Neuronal stem cell (in vitro differentiated cells): ENCODE measurements around the gene PCDHB7. TPM values are rescaled to one million over a fixed set of nuclear protein-coding genes. Genes with fewer than 3 reads are reported as not detected.
"Not testable (repeated sequence)": the region's sequence is repeated elsewhere in the genome, so short reads cannot be mapped to it uniquely, and the experiment has no call there.

Source experiments
- DNase-seq: peaks from one replicate; pipeline ENCODE4 v3.0.0-alpha.2; 2013; ENCODE audit warnings: low spot score
- H2AFZ ChIP-seq: one replicate; pipeline ENCODE4 v1.6.1; 2013; ENCODE audit warnings: mild to moderate bottlenecking, low read length, inconsistent platforms
- H2AK5ac ChIP-seq: 2 replicates; pipeline ENCODE4 v1.6.1; 2013; ENCODE audit warnings: low read depth, mild to moderate bottlenecking, inconsistent platforms, low read length, moderate library complexity, mixed read lengths
- H2BK120ac ChIP-seq: 2 replicates; pipeline ENCODE4 v1.6.1; 2013; ENCODE audit warnings: low read depth, mild to moderate bottlenecking, inconsistent platforms, low read length, moderate library complexity, mixed read lengths
- H2BK12ac ChIP-seq: one replicate; pipeline ENCODE4 v1.6.1; 2013; ENCODE audit warnings: low read length, inconsistent platforms
- H2BK15ac ChIP-seq: 2 replicates; pipeline ENCODE4 v1.6.1; 2013; ENCODE audit warnings: mild to moderate bottlenecking, low read length, inconsistent platforms, mixed read lengths
- H2BK5ac ChIP-seq: one replicate; pipeline ENCODE4 v1.6.1; 2013; ENCODE audit warnings: inconsistent platforms, mild to moderate bottlenecking, low read length, moderate library complexity
- H3K14ac ChIP-seq: one replicate; pipeline ENCODE4 v1.6.1; 2013; ENCODE audit warnings: low read length, inconsistent platforms
- H3K18ac ChIP-seq: 2 replicates; pipeline ENCODE4 v1.6.1; 2013; ENCODE audit warnings: low read length, inconsistent platforms
- H3K23ac ChIP-seq: 2 replicates; pipeline ENCODE4 v1.6.1; 2013; ENCODE audit warnings: low read depth, mild to moderate bottlenecking, mixed read lengths, low read length, inconsistent platforms; ENCODE audit not compliant: poor library complexity
- H3K27ac ChIP-seq: replicated peaks from 3 replicates; pipeline ENCODE4 v1.5.1; 2013; ENCODE audit warnings: low read length, inconsistent platforms
- H3K27me3 ChIP-seq, 3 experiments: 2 replicates each; pipeline ENCODE4 v1.6.1; 2013; ENCODE audit warnings: low read length in 3 of 3, mild to moderate bottlenecking in 2 of 3, inconsistent platforms in 1 of 3, low read depth in 1 of 3, mixed read lengths in 1 of 3, moderate library complexity in 1 of 3; ENCODE audit not compliant: control insufficient read depth in 3 of 3, insufficient read depth in 3 of 3
- H3K36me3 ChIP-seq, 2 donors: replicated peaks in 1 of 2; 2 replicates each; pipeline ENCODE4 v1.6.1; 2013; ENCODE audit warnings: low read length in 2 of 2; ENCODE audit not compliant: control insufficient read depth in 2 of 2, insufficient read depth in 2 of 2
- H3K4ac ChIP-seq: 2 replicates; pipeline ENCODE4 v1.6.1; 2013; ENCODE audit warnings: inconsistent platforms, mild to moderate bottlenecking, low read length, moderate library complexity
- H3K4me1 ChIP-seq, 2 donors: 1 replicate in 1 of 2; 2 replicates in 1 of 2; pipeline ENCODE4 v1.6.1; 2013; ENCODE audit warnings: low read length in 2 of 2, low read depth in 1 of 2; ENCODE audit not compliant: control insufficient read depth in 2 of 2, insufficient read depth in 1 of 2
- H3K4me2 ChIP-seq: one replicate; pipeline ENCODE4 v1.6.1; 2013; ENCODE audit warnings: mild to moderate bottlenecking, low read length, inconsistent platforms; ENCODE audit not compliant: insufficient read depth, poor library complexity, severe bottlenecking
- H3K4me3 ChIP-seq, 2 donors: 2 replicates each; pipeline ENCODE4 v1.5.1; 2013; ENCODE audit warnings: low read length in 2 of 2, mild to moderate bottlenecking in 2 of 2, inconsistent platforms in 1 of 2, moderate library complexity in 1 of 2
- H3K79me1 ChIP-seq: one replicate; pipeline ENCODE4 v1.6.1; 2013; ENCODE audit warnings: low read depth, mild to moderate bottlenecking, inconsistent platforms, low read length, moderate library complexity
- H3K9ac ChIP-seq: one replicate; pipeline ENCODE4 v1.6.1; 2013; ENCODE audit warnings: mild to moderate bottlenecking, low read depth, low read length, inconsistent platforms; ENCODE audit not compliant: poor library complexity
- H3K9me3 ChIP-seq, 2 donors: replicated peaks in 1 of 2; 2 replicates each; pipeline versions ENCODE3 to v1.6.1; 2013; ENCODE audit warnings: low read length in 2 of 2, mild to moderate bottlenecking in 2 of 2, inconsistent platforms in 1 of 2, low read depth in 1 of 2, mixed read lengths in 1 of 2, moderate library complexity in 1 of 2; ENCODE audit not compliant: control insufficient read depth in 2 of 2, insufficient read depth in 1 of 2
- H4K8ac ChIP-seq: one replicate; pipeline ENCODE4 v1.6.1; 2013; ENCODE audit warnings: low read depth, mild to moderate bottlenecking, inconsistent platforms, low read length, moderate library complexity
- H4K91ac ChIP-seq: one replicate; pipeline ENCODE4 v1.6.1; 2013; ENCODE audit warnings: low read length, low read depth, mild to moderate bottlenecking, inconsistent platforms; ENCODE audit not compliant: poor library complexity
- WGBS, 2 donors: extraction: QIAGEN DNeasy Blood & Tissue Kit; methylation state at CpG; one replicate each; pipeline ENCODE4 v1.1.7; 2013; ENCODE audit warnings: missing lambda C conversion rate in 2 of 2, mixed read lengths in 1 of 2; ENCODE audit not compliant: insufficient read length in 2 of 2, insufficient replicate concordance in 1 of 2; ENCODE audit errors: extremely low coverage in 2 of 2; 5-methylcytosine and 5-hydroxymethylcytosine counted together
- polyA plus RNA-seq, 2 experiments: library from polyadenylated mRNA; stranded (reverse); fragments of 200-250 nt; gene quantifications; one replicate each; pipeline ENCODE4 v1.2.3, GENCODE V29; 2013

Gene PCDHB7
- polyA plus RNA-seq (2013, experiment 1 of 2) = 0.22 TPM
- 0.26 TPM for polyA plus RNA-seq (2013, experiment 2 of 2)

DNA sequence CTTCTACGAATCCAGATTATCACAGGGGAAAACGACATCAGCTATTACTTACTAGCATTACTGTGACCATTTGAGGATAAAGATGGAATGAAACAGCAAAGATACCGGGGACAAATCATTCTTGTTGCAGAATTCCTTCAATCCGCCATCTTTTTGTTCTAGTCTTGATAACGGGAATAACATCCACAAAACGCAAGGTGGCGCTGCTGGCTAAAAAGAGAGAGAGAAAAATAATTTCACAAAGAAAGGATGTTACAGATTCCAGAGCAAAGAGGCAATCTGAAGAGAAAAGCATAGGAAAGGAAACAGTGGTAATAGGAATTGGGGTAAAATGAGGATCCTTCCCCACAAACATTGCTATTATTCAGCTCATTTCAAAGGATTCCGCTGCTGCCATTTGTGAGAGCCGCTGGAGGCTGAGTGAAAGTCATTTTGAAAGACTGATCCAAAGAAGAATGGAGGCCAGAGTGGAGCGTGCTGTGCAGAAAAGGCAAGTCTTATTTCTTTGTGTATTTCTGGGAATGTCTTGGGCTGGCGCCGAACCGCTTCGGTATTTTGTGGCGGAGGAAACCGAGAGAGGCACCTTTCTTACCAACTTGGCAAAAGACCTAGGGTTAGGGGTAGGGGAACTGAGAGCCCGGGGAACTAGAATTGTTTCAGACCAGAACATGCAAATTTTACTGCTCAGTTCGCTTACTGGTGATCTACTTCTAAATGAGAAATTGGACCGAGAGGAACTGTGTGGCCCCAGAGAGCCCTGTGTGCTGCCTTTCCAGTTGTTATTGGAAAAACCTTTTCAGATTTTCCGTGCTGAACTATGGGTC lies at the start of gene PCDHB7:
TSS of gene PCDHB7 (plus strand) at position 264 of the 824 bp plus-strand sequence. CDS start at position 456, 192 bp downstream.
- H3K36me3 ChIP-seq = no peaks in the 10 kb centered on the region
- H4K8ac ChIP-seq = no peak within 1 kb of the TSS
- no peak within 1 kb of the TSS for H3K23ac ChIP-seq
- no peak within 1 kb of the TSS for H3K4ac ChIP-seq
- no peak within 1 kb of the TSS for H2BK12ac ChIP-seq
- no CpG with 5 or more reads among the region's 20 CpGs for WGBS, 2 donors
- H3K27ac ChIP-seq = no peak within 1 kb of the TSS
- no peaks in the 10 kb centered on the region for H3K79me1 ChIP-seq
- H3K9me3 ChIP-seq = peaks cover 10 to 15% of the 10 kb centered on the region in 2 donors
- no peak within 1 kb of the TSS for H2BK15ac ChIP-seq
- no peaks in the 10 kb centered on the region for H3K4me1 ChIP-seq
- H3K4me2 ChIP-seq = no peak within 1 kb of the TSS
- DNase-seq = no peak
- no peak within 1 kb of the TSS for H2AK5ac ChIP-seq
- no peak within 1 kb of the TSS for H2BK120ac ChIP-seq
- H3K9ac ChIP-seq = no peak within 1 kb of the TSS
- H3K18ac ChIP-seq = no peak within 1 kb of the TSS
- H2BK5ac ChIP-seq = peak within 1 kb of the TSS; percentile 24
- H3K14ac ChIP-seq = no peak within 1 kb of the TSS
- no peak within 1 kb of the TSS for H3K4me3 ChIP-seq
- H2AFZ ChIP-seq = peak within 1 kb of the TSS; percentile 79
- H3K27me3 ChIP-seq = no peaks in the 10 kb centered on the region
- no peak within 1 kb of the TSS for H4K91ac ChIP-seq

DNA sequence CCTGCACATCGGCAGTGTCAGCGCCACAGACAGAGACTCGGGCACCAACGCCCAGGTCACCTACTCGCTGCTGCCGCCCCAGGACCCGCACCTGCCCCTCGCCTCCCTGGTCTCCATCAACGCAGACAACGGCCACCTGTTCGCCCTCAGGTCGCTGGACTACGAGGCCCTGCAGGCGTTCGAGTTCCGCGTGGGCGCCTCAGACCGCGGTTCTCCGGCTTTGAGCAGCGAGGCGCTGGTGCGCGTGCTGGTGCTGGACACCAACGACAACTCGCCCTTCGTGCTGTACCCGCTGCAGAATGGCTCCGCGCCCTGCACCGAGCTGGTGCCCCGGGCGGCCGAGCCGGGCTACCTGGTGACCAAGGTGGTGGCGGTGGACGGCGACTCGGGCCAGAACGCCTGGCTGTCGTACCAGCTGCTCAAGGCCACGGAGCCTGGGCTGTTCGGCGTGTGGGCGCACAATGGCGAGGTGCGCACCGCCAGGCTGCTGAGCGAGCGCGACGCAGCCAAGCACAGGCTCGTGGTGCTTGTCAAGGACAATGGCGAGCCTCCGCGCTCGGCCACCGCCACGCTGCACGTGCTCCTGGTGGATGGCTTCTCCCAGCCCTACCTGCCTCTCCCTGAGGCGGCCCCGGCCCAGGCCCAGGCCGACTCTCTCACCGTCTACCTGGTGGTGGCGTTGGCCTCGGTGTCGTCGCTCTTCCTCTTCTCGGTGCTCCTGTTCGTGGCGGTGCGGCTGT lies 48.9 kb upstream of the PCDHB7 start:
- not testable (repeated sequence) for H3K4me3 ChIP-seq, H3K23ac ChIP-seq, H3K4me1 ChIP-seq, H3K4me2 ChIP-seq, H3K18ac ChIP-seq, H3K79me1 ChIP-seq, H4K8ac ChIP-seq, H4K91ac ChIP-seq, H3K14ac ChIP-seq, H3K27me3 ChIP-seq, H2BK120ac ChIP-seq, H2AK5ac ChIP-seq, H2BK12ac ChIP-seq, H3K4ac ChIP-seq, H2BK15ac ChIP-seq, H3K27ac ChIP-seq, H3K9ac ChIP-seq, DNase-seq, H2BK5ac ChIP-seq, H3K36me3 ChIP-seq, H2AFZ ChIP-seq
- no CpG with 5 or more reads among the region's 73 CpGs for WGBS, 2 donors
- peaks cover 9 to 14% of the 10 kb centered on the region in 2 donors for H3K9me3 ChIP-seq

DNA sequence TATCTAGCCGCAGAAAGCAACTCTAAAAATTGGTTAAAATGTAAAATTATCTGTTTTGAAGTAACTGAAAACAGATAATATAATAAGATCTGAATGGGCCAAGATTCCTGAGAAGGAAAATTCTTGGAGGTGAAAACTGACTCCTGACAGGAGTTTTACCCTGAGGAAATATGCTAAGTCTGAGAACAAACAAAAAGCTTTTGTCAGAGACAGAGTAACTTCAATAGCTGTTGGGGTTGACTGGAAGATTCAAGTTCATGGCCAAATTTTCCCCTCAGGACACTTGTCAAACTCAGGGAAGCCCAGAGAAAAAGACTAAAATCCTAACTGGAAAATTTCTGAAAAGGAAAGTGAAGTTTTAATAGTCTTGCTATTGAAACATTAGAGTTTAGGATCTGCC lies 45.1 kb upstream of the PCDHB7 start:
- peaks cover 5 to 7% of the 10 kb centered on the region in 2 donors for H3K9me3 ChIP-seq
- no peaks in the 10 kb centered on the region for H3K4me1 ChIP-seq
- DNase-seq = no peak
- H2BK120ac ChIP-seq = no peak overlapping the region
- H2AK5ac ChIP-seq = no peak overlapping the region
- H3K27ac ChIP-seq = no peak overlapping the region
- no peak overlapping the region for H3K4ac ChIP-seq
- no peaks in the 10 kb centered on the region for H3K79me1 ChIP-seq
- H3K23ac ChIP-seq = no peak overlapping the region
- no peak overlapping the region for H4K8ac ChIP-seq
- no peak overlapping the region for H3K18ac ChIP-seq
- H2BK12ac ChIP-seq = no peak overlapping the region
- H2BK5ac ChIP-seq = no peak overlapping the region
- no peaks in the 10 kb centered on the region for H3K27me3 ChIP-seq
- H2AFZ ChIP-seq = no peak overlapping the region
- no peak overlapping the region for H4K91ac ChIP-seq
- no peak overlapping the region for H3K4me3 ChIP-seq
- no peak overlapping the region for H2BK15ac ChIP-seq
- H3K9ac ChIP-seq = no peak overlapping the region
- H3K4me2 ChIP-seq = no peak overlapping the region
- no peak overlapping the region for H3K14ac ChIP-seq
- WGBS, 2 donors = no CpG with 5 or more reads among the region's 1 CpG
- H3K36me3 ChIP-seq = no peaks in the 10 kb centered on the region
